Kidney (tissue), 14 donors: Measurements from ENCODE around the gene GLS. TPM values are rescaled to one million over a fixed set of nuclear protein-coding genes. Genes with fewer than 3 reads are reported as not detected.

ENCODE experiments used
- DNase-seq, 5 donors: peaks; one replicate each; pipeline ENCODE4 v3.0.0-alpha.2; 2013 to 2020
- FAIRE-seq: peaks from 2 replicates; lab custom pipeline; 2012; peaks lifted over from hg19 to GRCh38; lab: Jason Lieb, UNC
- H3K27ac ChIP-seq, 2 donors: one replicate each; pipeline ENCODE4 v1.7.0; 2013; ENCODE audit warnings: low read depth in 2 of 2, low read length in 2 of 2, inconsistent platforms in 1 of 2
- H3K27me3 ChIP-seq: one replicate; pipeline ENCODE4 v1.7.1; 2013; ENCODE audit warnings: low read length, inconsistent platforms; ENCODE audit not compliant: control insufficient read depth, insufficient read depth
- H3K36me3 ChIP-seq, 3 donors: one replicate each; pipeline versions ENCODE4 v1.7.0 to v1.7.1; 2013; ENCODE audit warnings: low read length in 3 of 3, control low read depth in 1 of 3, inconsistent platforms in 1 of 3; ENCODE audit not compliant: insufficient read depth in 3 of 3, control insufficient read depth in 2 of 3
- H3K4me1 ChIP-seq, 3 donors: one replicate each; pipeline versions ENCODE4 v1.7.0 to v1.7.1; 2013; ENCODE audit warnings: low read length in 3 of 3, inconsistent platforms in 1 of 3, low read depth in 1 of 3; ENCODE audit not compliant: control insufficient read depth in 2 of 3, insufficient read depth in 2 of 3
- H3K4me3 ChIP-seq, 3 donors: one replicate each; pipeline versions ENCODE4 v1.7.0 to v1.8.1; 2013; ENCODE audit warnings: low read length in 3 of 3, control low read depth in 1 of 3, inconsistent platforms in 1 of 3
- H3K9ac ChIP-seq, 3 donors: one replicate each; pipeline versions ENCODE4 v1.7.0 to v1.7.1; 2013; ENCODE audit warnings: low read length in 3 of 3, control low read depth in 1 of 3, inconsistent platforms in 1 of 3
- H3K9me3 ChIP-seq, 3 donors: one replicate each; pipeline versions ENCODE4 v1.7.0 to v1.7.1; 2013; ENCODE audit warnings: low read length in 3 of 3, control low read depth in 1 of 3, inconsistent platforms in 1 of 3; ENCODE audit not compliant: control insufficient read depth in 2 of 3, insufficient read depth in 1 of 3
- CTCF ChIP-seq: IDR thresholded peaks from 3 replicates; pipeline ENCODE4 v1.5.1; 2012; ENCODE audit warnings: mild to moderate bottlenecking, moderate library complexity, borderline replicate concordance; ENCODE audit not compliant: insufficient read depth; ENCODE audit errors: extremely low read depth
- intact Hi-C: fragments of 100-400 bp; cut with DNase I; formaldehyde crosslinking; loops from one replicate; pipeline ENCODE4 v1.11.1; 2022
- polyA plus RNA-seq: library from polyadenylated mRNA; stranded (reverse); fragments of 350-450 nt; fragmentation: Illumina TruSeq; extraction: RNeasy Lipid Tissue Mini Kit (QIAGEN cat#74804); gene quantifications from one replicate; pipeline ENCODE4 v1.2.3, GENCODE V29; 2014; ENCODE audit warnings: low read depth, low replicate concordance; ENCODE audit not compliant: insufficient read depth
- total RNA-seq: library from RNA; stranded (reverse); fragmentation: NEBNext Ultra II Directional; extraction: Animal tissue kit (Norgen Biotek cat#: 25700); gene quantifications from one replicate; pipeline ENCODE4 v1.2.1, GENCODE V29; 2021
- donor health status: control.
- donor health status: control.
- donor health status: control.
- donor health status: control.
- donor health status: control.
- donor health status: DM: yes; HTN: yes; CAD: no.
- donor health status: Normal renal cell carcinoma (clear cell type).

Gene GLS
- total and polyA plus RNA-seq, 2 donors from 2014 or later, result 196 to 230 TPM

GRCh38 chr2:190838492-190838910 is 42.1 kb upstream of the GLS start:
- no peak for TF ChIP-seq CTCF
- Histone ChIP-seq H3K27ac (no peak overlapping the region), H3K9me3 (no peaks in the 10 kb centered on the region), H3K9ac (no peak overlapping the region), H3K4me3 (no peak overlapping the region), H3K27me3 (no peaks in the 10 kb centered on the region), H3K36me3 (no peaks in the 10 kb centered on the region), H3K4me1 (no peaks in the 10 kb centered on the region)
- DNase-seq (no peak), FAIRE-seq (no peak)
- intact Hi-C loops, result no loop called here

GRCh38 chr2:190840569-190841172 is 40.0 kb upstream of the GLS start:
- no peak for TF ChIP-seq CTCF
- Histone ChIP-seq H3K9ac (no peak overlapping the region), H3K36me3 (no peaks in the 10 kb centered on the region), H3K4me1 (no peaks in the 10 kb centered on the region), H3K4me3 (no peak overlapping the region), H3K9me3 (no peaks in the 10 kb centered on the region), H3K27ac (no peak overlapping the region), H3K27me3 (no peaks in the 10 kb centered on the region)
- no peak for FAIRE-seq
- peak in 1 of 5 donors; percentile 9 for DNase-seq
- intact Hi-C loops, result no loop called here

GRCh38 chr2:190841707-190842505 is 38.7 kb upstream of the GLS start:
- no peak overlapping the region for H3K4me3 ChIP-seq
- TF ChIP-seq CTCF, result no peak
- no peak overlapping the region for H3K27ac ChIP-seq
- H3K36me3 ChIP-seq, result no peaks in the 10 kb centered on the region
- FAIRE-seq (no peak), DNase-seq (no peak)
- intact Hi-C loops, result no loop called here
- H3K27me3 ChIP-seq, result no peaks in the 10 kb centered on the region
- peaks cover 2 to 8% (median 5%) of the 10 kb centered on the region in 3 donors for H3K4me1 ChIP-seq
- no peaks in the 10 kb centered on the region for H3K9me3 ChIP-seq
- H3K9ac ChIP-seq, result no peak overlapping the region
